Measurements from ENCODE around the gene FRMPD2.

DNA sequence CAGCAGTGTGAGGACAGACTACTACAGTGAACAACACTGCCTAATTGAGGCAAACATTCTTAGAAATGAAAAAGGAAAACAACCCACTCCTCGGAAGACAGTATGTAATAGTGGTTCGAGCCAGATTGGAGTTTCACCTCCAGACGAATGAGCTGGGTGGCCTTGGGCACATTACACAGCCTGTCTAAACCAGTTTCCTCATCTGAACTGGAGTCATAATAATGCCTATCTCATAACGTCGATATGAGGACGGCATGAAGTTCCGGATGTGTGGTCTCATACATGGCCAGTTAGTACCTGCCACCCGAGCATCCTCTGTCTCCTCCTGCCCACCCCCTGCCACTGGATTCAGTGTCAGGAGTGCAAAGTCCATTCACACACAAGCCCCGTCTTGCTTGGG is 15.8 kb upstream of the FRMPD2 start:
- TF ChIP-seq SMC3 (IDR thresholded peaks at IDR 0.05; ENCODE audit: low read depth, low read length) (no peak), CTCF (conservative IDR thresholded peaks at IDR 0.05; ENCODE audit: low read depth, low read length) (no peak), MAZ (IDR thresholded peaks at IDR 0.05; ENCODE audit: borderline replicate concordance, low read depth, low read length) (no peak), NFE2L2 (IDR thresholded peaks at IDR 0.05; ENCODE audit: low read depth, low read length) (no peak), RAD21 (IDR thresholded peaks at IDR 0.05; ENCODE audit: low read length) (no peak), POLR2A (IDR thresholded peaks at IDR 0.05; ENCODE audit: low read depth, low read length) (no peak), MXI1 (IDR thresholded peaks at IDR 0.05; ENCODE audit: borderline replicate concordance, low read depth, low read length) (no peak), ELK1 (IDR thresholded peaks at IDR 0.05; ENCODE audit: borderline replicate concordance, low read depth, low read length) (no peak), FOS (IDR thresholded peaks at IDR 0.05; ENCODE audit: low read depth, low read length) (no peak), RCOR1 (IDR thresholded peaks at IDR 0.05; ENCODE audit: insufficient replicate concordance, low read length) (no peak), BHLHE40 (IDR thresholded peaks at IDR 0.05; ENCODE audit: low read depth, low read length) (no peak)
- TF ChIP-seq, protein P1, sequence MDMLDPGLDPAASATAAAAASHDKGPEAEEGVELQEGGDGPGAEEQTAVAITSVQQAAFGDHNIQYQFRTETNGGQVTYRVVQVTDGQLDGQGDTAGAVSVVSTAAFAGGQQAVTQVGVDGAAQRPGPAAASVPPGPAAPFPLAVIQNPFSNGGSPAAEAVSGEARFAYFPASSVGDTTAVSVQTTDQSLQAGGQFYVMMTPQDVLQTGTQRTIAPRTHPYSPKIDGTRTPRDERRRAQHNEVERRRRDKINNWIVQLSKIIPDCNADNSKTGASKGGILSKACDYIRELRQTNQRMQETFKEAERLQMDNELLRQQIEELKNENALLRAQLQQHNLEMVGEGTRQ (IDR thresholded peaks at IDR 0.05; ENCODE audit: low read depth, low read length), result no peak
